NCI-H187 treated with DMSO at 0.1 percent for 48 hours (cell line): Measurements from ENCODE around the gene C16orf46.

Experiments
- DNase-seq: peaks from one replicate; lab custom pipeline; 2025; lab: John Stamatoyannopoulos, UW

C16orf46 gene

GRCh38 chr16:81076566-81077075 is 417 bp downstream of the C16orf46 start:
- peak; percentile 52 for DNase-seq

- no peak for DNase-seq
Observed at GRCh38 chr16:81073560-81074330, 3.3 kb downstream of the C16orf46 start.

GRCh38 chr16:81071805-81072204 is 5.2 kb downstream of the C16orf46 start:
- no peak for DNase-seq

GRCh38 chr16:81070979-81071378 is 6.1 kb downstream of the C16orf46 start:
- no peak for DNase-seq

GRCh38 chr16:81069063-81069462 is 8.0 kb downstream of the C16orf46 start:
- no peak for DNase-seq

GRCh38 chr16:81067166-81067565 is 9.9 kb downstream of the C16orf46 start:
- DNase-seq, result no peak

GRCh38 chr16:81066681-81067080 is 10.4 kb downstream of the C16orf46 start:
- DNase-seq, result no peak

- DNase-seq, result no peak
Observed at GRCh38 chr16:81061871-81062608, 15.0 kb downstream of the C16orf46 start.

- DNase-seq, result no peak
Observed at GRCh38 chr16:81061307-81061640, 15.8 kb downstream of the C16orf46 start.

- no peak for DNase-seq
Observed at GRCh38 chr16:81060576-81061306, 16.3 kb downstream of the C16orf46 start.

- DNase-seq, result no peak
Observed at GRCh38 chr16:81053761-81054160, 23.3 kb downstream of the C16orf46 start.

GRCh38 chr16:81042821-81043220 is 34.2 kb downstream of the C16orf46 start:
- no peak for DNase-seq

GRCh38 chr16:81041696-81042095 is 35.3 kb downstream of the C16orf46 start:
- no peak for DNase-seq

GRCh38 chr16:81040842-81041241 is 36.2 kb downstream of the C16orf46 start:
- DNase-seq, result no peak

GRCh38 chr16:81040131-81040530 is 36.9 kb downstream of the C16orf46 start:
- DNase-seq, result no peak

- no peak for DNase-seq
Observed at GRCh38 chr16:81036751-81037350, 40.2 kb downstream of the C16orf46 start.

GRCh38 chr16:81035975-81036750 is 40.9 kb downstream of the C16orf46 start:
- no peak for DNase-seq

GRCh38 chr16:81035398-81035974 is 41.6 kb downstream of the C16orf46 start, which contains the start of gene ATMIN:
ATMIN (plus strand) TSS chr16:81035842; CDS start chr16:81035871, 29 bp downstream.
- peak; percentile 6 for DNase-seq

GRCh38 chr16:81029930-81030604 is 47.0 kb downstream of the C16orf46 start:
- DNase-seq, result no peak

- no peak for DNase-seq
Observed at GRCh38 chr16:81026429-81026828, 50.6 kb downstream of the C16orf46 start.
